Skeletal muscle cell (primary cell): ENCODE measurements around the gene RWDD3.

ENCODE experiments used
- DNase-seq: peaks from one replicate; pipeline ENCODE4 v3.0.0-alpha.2; 2010; ENCODE audit warnings: low read depth
- H3K4me3 ChIP-seq: 2 replicates; pipeline ENCODE4 v1.5.1; 2011; ENCODE audit warnings: low read depth, mild to moderate bottlenecking, control low read depth, low read length, moderate library complexity

RWDD3 gene

DNA sequence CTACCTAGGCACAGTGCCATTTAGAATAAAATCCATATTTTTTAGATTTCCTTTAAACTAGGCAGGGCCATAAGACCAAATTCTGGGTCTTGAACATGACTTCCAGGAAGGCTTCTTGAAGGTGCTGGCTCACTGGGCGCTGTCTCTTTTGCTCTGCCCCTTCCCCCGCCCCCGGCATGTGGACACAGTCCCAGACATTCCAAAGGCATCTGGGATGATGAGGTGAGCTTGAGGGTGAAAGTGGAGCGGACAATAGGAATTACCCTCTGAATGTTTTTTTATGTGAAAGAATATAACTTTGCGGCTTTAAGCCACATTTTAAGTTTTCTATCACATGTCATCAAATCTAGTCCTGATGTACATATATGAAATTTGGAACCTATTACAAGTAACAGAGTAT lies 29.4 kb downstream of the RWDD3 start:
- DNase-seq: no peak
- H3K4me3 ChIP-seq: no peak overlapping the region

DNA sequence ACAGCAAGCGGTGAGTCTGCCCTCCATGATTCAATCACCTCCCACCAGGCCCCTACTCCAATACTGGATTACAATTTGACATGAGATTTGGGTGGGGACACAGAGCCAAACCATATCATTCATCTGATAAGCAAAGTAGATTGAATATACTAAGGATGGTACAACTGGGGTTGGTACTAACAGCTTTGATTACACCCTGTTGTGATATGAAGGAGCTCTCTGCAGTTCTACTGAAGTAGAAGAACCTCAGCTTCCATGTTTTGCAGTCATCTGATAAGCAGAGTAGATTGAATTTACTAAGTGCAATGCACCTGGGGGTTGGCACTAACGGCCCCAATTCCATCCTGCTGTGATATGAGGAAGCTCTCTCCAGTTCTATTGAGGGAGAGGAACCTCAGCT lies 31.1 kb downstream of the RWDD3 start:
- no peak for DNase-seq
- no peak overlapping the region for H3K4me3 ChIP-seq

DNA sequence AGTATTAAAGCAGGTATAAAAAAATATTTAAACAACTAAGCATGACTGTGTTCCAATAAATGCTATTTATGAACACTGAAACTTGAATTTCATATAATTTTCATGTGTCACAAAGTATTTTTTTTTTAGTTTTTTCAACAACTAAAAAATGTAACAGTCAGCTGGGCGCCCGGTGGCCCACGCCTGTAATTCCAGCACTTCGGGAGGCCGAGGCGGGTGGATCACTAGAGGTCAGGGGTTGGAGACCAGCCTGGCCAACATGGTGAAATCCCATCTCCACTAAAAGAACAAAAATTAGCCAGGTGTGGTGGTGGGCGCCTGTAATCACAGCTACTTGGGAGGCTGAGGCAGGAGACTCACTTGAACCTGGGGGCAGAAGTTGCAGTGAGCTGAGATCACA lies 42.4 kb downstream of the RWDD3 start:
- H3K4me3 ChIP-seq: no peak overlapping the region
- DNase-seq: no peak

DNA sequence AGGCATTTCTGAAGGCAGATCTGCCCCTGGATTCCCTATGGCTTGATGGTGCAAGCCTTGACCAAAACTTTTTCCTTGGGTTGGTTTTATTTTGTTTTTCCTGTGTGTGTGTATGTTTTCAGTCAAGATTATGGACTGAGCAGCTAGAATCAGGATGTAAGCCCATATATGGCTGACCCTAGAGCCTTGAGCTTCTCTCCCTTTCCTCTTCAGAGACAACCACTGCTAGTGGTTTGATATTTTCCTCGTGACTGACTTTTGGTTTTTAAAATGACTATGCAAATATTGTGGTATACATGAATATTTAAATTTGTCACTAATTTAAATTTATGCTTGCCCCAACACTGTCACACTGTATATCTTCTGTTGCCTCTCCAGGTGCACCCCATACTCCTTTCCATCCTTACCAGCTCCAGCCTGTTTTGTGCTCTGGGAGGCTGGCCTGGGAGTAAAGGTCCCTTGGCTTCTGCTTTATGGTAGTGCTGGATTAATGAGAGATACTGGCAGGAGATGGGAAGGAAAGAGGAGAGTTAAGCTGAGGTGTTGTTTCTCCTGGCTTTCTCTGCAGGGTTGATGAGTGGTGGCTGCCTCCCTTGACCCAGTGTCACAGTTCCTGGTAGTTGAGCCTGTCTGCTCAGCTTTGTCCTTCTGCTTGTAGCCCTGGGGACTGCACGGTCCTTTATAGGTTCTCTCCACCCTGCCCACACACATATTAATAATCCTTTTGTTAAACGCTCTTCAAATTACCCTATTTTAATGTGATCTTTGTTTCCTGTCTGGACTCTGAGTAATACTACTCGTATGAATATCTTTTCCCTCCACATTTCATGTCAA lies 44.4 kb downstream of the RWDD3 start:
- DNase-seq: no peak
- no peak overlapping the region for H3K4me3 ChIP-seq

DNA sequence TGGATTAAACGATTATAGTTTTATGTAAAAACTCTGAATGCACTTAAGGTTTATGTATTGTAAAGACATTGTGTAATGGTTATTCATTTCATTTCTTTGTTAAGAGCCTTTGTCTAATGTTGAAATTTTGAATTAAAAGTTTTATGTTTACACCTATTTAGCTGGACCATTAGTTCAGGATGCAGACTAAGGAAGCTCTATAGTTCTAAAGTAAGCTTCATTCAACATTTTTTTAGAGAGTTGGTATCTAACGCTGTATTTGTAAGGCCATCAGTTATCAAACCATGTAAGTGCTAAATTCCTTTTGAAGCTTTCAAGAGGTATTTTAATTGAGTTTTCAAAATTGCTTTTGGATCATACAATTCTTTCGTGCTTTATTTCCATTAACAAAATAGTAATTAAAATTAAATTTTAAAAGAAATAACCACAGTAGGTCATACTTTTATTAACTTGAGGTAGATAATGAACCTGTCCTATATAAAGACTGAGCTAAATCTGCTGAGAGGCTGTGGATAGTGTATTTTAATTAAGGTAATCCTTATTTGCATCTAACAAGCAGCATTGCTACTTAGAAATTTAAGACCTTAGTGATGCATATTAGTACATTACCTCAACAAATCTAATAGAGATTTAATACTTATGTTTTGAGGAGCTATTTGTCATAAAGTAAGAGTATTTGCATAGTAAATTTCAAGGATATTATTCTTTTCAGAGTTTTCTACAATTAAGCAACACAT lies 47.9 kb downstream of the RWDD3 start:
- DNase-seq: no peak

DNA sequence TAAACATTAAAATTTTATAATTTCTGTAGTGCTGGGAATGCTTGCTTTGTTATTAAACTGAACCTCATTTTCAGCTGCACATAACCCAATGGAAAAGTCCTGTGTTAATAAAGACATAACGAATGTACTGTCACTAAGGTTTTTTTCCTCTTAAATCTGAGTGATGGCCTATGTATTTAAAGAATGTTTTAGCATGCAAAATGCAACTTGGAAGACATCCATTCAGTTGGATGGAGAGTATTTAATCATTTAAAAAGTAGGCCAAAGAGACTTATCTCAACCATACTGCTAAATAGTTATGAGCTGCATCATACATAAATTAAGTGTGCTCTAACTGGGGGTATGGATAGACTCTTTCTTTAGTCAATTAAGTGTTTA lies 48.5 kb downstream of the RWDD3 start:
- DNase-seq: no peak
- H3K4me3 ChIP-seq: no peak overlapping the region

More for the DNA sequence above, 47.9 kb downstream of the RWDD3 start:
- H3K4me3 ChIP-seq: no peak overlapping the region

DNA sequence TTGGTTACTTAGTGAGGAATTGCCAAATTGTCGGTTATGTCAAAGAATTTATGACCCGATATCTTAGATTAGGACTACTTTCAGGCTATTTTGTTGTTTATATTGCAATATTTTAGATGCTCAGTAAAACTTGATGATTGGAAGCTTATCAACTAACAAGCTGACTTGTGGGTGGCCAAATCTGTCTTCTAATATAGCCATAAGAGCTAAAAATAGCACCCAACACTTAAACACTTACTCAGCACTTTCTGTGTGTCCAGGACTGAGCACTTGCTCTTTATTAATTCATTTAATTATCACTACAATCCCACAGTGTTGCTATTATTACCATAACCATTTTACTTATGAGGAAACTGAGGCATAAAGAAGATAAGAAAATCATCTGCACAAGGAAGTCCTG lies 50.4 kb downstream of the RWDD3 start:
- H3K4me3 ChIP-seq: no peak overlapping the region
- no peak for DNase-seq

DNA sequence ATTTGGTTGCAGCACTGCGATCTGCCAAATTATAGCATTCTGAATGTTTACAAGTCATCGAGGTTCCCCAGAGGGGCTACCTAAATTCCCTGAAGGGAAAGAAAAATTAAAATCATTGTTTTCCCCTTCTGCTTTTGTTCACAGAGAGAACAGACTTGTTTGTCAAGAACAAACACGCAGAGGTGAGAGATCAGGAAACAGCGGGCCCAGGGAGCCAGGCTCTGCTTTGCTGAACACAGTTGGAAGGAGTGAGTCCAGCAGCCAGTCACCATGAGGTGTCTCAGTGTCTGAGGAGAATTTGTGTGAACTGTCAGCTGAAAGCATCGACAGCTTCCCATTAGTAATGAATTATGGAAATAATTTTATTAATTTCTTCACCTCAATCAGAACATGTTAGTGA lies 52.5 kb downstream of the RWDD3 start:
- DNase-seq: no peak
- no peak overlapping the region for H3K4me3 ChIP-seq

DNA sequence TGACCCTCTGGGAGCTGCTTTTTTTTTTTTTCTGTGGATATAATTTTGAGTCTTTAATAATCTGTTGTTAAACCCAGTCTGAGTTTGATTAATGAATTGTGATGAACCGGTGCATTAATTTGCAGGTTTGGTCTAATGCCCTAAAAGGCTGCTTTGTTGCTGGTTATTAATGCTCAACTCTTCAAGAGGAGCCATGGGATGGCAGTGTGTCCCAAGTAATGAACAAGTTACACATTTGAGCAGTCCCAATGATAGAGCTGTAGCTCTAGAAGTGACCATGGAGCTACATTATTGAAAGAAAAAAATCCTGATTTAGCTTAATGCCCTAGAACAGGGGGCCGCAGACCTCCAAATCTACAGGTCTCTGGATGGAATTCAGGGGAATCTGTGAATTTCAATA lies 53.1 kb downstream of the RWDD3 start:
- no peak overlapping the region for H3K4me3 ChIP-seq
- DNase-seq: no peak

DNA sequence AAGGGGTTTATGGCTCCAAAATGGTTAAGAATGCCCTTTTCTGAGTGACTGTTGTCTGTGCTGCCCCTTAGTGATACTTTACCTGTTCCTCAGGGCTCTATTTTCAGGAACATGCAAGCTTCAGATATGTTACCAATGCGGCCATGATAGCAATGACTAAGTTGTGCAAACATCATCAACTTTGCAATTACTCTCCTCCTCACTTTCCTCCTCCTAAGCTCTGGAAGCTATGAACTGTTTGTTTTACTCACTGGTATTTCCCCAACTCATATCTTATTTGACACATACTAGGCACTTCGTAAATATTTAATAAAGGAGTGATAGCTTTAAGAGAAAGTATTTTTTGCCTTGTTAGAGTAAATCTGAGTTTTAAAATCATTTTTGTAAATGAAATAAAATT lies 53.8 kb downstream of the RWDD3 start:
- DNase-seq: no peak
- no peak overlapping the region for H3K4me3 ChIP-seq
